Endothelial cell of umbilical vein (primary cell): Measurements from ENCODE around the gene YEATS4. TPM values are rescaled to one million over a fixed set of nuclear protein-coding genes. Genes with fewer than 3 reads are reported as not detected.

Experiments
- BruUV-seq: library from RNA; stranded (reverse); fragments of 400-500 nt; replicated peaks from 2 replicates; lab custom pipeline; 2021; lab: Mats Ljungman, UMichigan
- CTCF ChIA-PET: fragments of 300-600, 350-600 bp; sonication (Branson Sonifier 250); formaldehyde crosslinking; loops from one replicate; lab custom pipeline; 2021; ENCODE audit warnings: antibody characterized with exemption, inconsistent platforms; lab: Charles Lee
- POLR2A ChIA-PET: fragments of 300-600, 350-600 bp; sonication (Branson Sonifier 250); formaldehyde crosslinking; loops from one replicate; lab custom pipeline; 2021; ENCODE audit warnings: antibody characterized with exemption, inconsistent platforms; lab: Charles Lee
- DNase-seq: peaks from one replicate; pipeline ENCODE4 v3.0.0-alpha.2; 2011; ENCODE audit warnings: low read depth, low spot score
- FAIRE-seq: peaks from 2 replicates; lab custom pipeline; 2011; peaks lifted over from hg19 to GRCh38; lab: Jason Lieb, UNC
- H2AFZ ChIP-seq: 2 replicates; pipeline ENCODE4 v1.6.0; 2012; ENCODE audit warnings: low read depth, low read length, control low read depth, inconsistent platforms
- H3K27ac ChIP-seq: 2 replicates; pipeline ENCODE4 v1.5.1; 2011; ENCODE audit warnings: low read depth, mild to moderate bottlenecking, control low read depth, low read length, moderate library complexity; ENCODE audit not compliant: insufficient read depth
- H3K27me3 ChIP-seq, 2 experiments: 2 replicates each; pipeline versions ENCODE4 v1.6.0 to v1.6.1; 2011; ENCODE audit warnings: low read length in 2 of 2, mixed read lengths in 1 of 2; ENCODE audit not compliant: control insufficient read depth in 2 of 2, insufficient read depth in 2 of 2
- H3K36me3 ChIP-seq, 2 experiments: 2 replicates in 1 of 2; 3 replicates in 1 of 2; pipeline ENCODE4 v1.5.1; 2011; ENCODE audit warnings: low read length in 2 of 2, mild to moderate bottlenecking in 1 of 2, moderate library complexity in 1 of 2; ENCODE audit not compliant: control insufficient read depth in 2 of 2, insufficient read depth in 2 of 2; ENCODE audit errors: extremely low read depth in 1 of 2
- H3K4me1 ChIP-seq: 3 replicates; pipeline ENCODE4 v1.5.1; 2011; ENCODE audit warnings: mild to moderate bottlenecking, low read length; ENCODE audit not compliant: control insufficient read depth, insufficient read depth; ENCODE audit errors: extremely low read depth
- H3K4me2 ChIP-seq: 2 replicates; pipeline ENCODE4 v1.6.1; 2011; ENCODE audit warnings: low read length, control low read depth, mixed read lengths; ENCODE audit not compliant: insufficient read depth
- H3K4me3 ChIP-seq, 3 experiments: fragments of 200-600 bp in 1 of 3; sonication (generic), shearing (Covaris generic) in 1 of 3; replicated peaks in 1 of 3; 2 replicates each; pipeline ENCODE4 v1.5.1; 2011 to 2016; ENCODE audit warnings: control low read depth in 3 of 3, low read length in 3 of 3, mild to moderate bottlenecking in 2 of 3, inconsistent platforms in 1 of 3, low read depth in 1 of 3, moderate library complexity in 1 of 3; ENCODE audit not compliant: insufficient read depth in 1 of 3
- H3K79me2 ChIP-seq: 2 replicates; pipeline ENCODE4 v1.6.0; 2012; ENCODE audit warnings: low read length, inconsistent platforms; ENCODE audit not compliant: control insufficient read depth, insufficient read depth
- H3K9ac ChIP-seq: replicated peaks from 2 replicates; pipeline ENCODE3; 2011; ENCODE audit warnings: low read length, control low read depth; ENCODE audit not compliant: insufficient read depth; ENCODE audit errors: extremely low read depth
- H3K9me1 ChIP-seq: replicated peaks from 3 replicates; pipeline ENCODE4 v1.6.0; 2011; ENCODE audit warnings: mild to moderate bottlenecking, low read length; ENCODE audit not compliant: control insufficient read depth, insufficient read depth; ENCODE audit errors: extremely low read depth
- H3K9me3 ChIP-seq: replicated peaks from 2 replicates; pipeline ENCODE4 v1.5.1; 2012; ENCODE audit warnings: low read length, inconsistent platforms; ENCODE audit not compliant: control insufficient read depth, insufficient read depth
- H4K20me1 ChIP-seq: replicated peaks from 2 replicates; pipeline ENCODE3; 2011; ENCODE audit warnings: mild to moderate bottlenecking, low read length; ENCODE audit not compliant: control insufficient read depth, insufficient read depth; ENCODE audit errors: extremely low read depth
- CTCF ChIP-seq, 2 donors: IDR thresholded peaks; 1 replicate in 1 of 2; 2 replicates in 1 of 2; pipeline ENCODE4 v1.5.1; 2011; ENCODE audit warnings: low read length in 2 of 2, mild to moderate bottlenecking in 2 of 2, moderate library complexity in 2 of 2, control low read depth in 1 of 2, inconsistent platforms in 1 of 2, low read depth in 1 of 2; ENCODE audit not compliant: insufficient read depth in 1 of 2; ENCODE audit errors: extremely low read depth in 1 of 2
- EZH2 ChIP-seq: IDR thresholded peaks from 2 replicates; pipeline ENCODE4 v1.6.1; 2012; ENCODE audit warnings: borderline replicate concordance, low read depth, mild to moderate bottlenecking, moderate library complexity, low read length, inconsistent platforms; ENCODE audit not compliant: severe bottlenecking
- FOS ChIP-seq: IDR thresholded peaks from 2 replicates; pipeline ENCODE4 v1.6.1; 2011; ENCODE audit warnings: mild to moderate bottlenecking, low read length, moderate library complexity, borderline replicate concordance; ENCODE audit not compliant: insufficient read depth
- GATA2 ChIP-seq: IDR thresholded peaks from 2 replicates; pipeline ENCODE4 v1.7.0; 2011; ENCODE audit warnings: low read depth, mild to moderate bottlenecking, moderate library complexity, mixed read lengths, low read length; ENCODE audit not compliant: insufficient read length, insufficient read depth
- JUN ChIP-seq: IDR thresholded peaks from 2 replicates; pipeline ENCODE4 v1.6.1; 2011; ENCODE audit warnings: borderline replicate concordance, low read depth; ENCODE audit not compliant: insufficient read length, insufficient read depth
- MAX ChIP-seq: IDR thresholded peaks from 2 replicates; pipeline ENCODE4 v1.6.1; 2011; ENCODE audit not compliant: insufficient read depth, insufficient read length
- MYC ChIP-seq: IDR thresholded peaks from one replicate; pipeline ENCODE4 v1.6.1; 2011; ENCODE audit warnings: mild to moderate bottlenecking, low read depth, low read length
- POLR2A ChIP-seq: IDR thresholded peaks from 2 replicates; pipeline ENCODE4 v1.6.1; 2012; ENCODE audit warnings: low read depth, mild to moderate bottlenecking, control low read depth, low read length
- POLR2AphosphoS5 ChIP-seq: IDR thresholded peaks from 2 replicates; pipeline ENCODE4 v1.6.1; 2012; ENCODE audit warnings: low read depth, mild to moderate bottlenecking, control low read depth, low read length, moderate library complexity; ENCODE audit not compliant: insufficient read depth
- dilution Hi-C: fragments of 300-500 bp; cut with MboI; formaldehyde crosslinking; loops from one replicate; pipeline ENCODE4 v1.15.0; 2019; ENCODE audit warnings: low sequenced_read_pairs; ENCODE audit not compliant: extremely low pct_ligation_motif_present
- intact Hi-C: fragments of 100-400 bp; cut with micrococcal nuclease; formaldehyde crosslinking; loops from one replicate; pipeline ENCODE4 v1.10.0; 2022
- polyA plus RNA-seq, 4 experiments: library from polyadenylated mRNA; depleted of rRNA in 3 of 4; stranded (reverse) in 3 of 4; unstranded in 1 of 4; fragments of >200 nt; gene quantifications; 2 replicates each; pipeline versions ENCODE4 v1.2.1 to v1.2.3, GENCODE V29; 2011 to 2012; ENCODE audit warnings: missing spikeins in 1 of 4
- total RNA-seq: library from RNA; stranded (reverse); gene quantifications from 2 replicates; pipeline ENCODE4 v1.2.3, GENCODE V29; 2021

YEATS4 gene
- total and polyA plus RNA-seq, 2 donors (not counting 3 experiments of a cell fraction or from before 2014, with no cell fraction given): 13.6 to 16.7 TPM

- no peak overlapping the region for H3K4me3 ChIP-seq
- no peaks in the 10 kb centered on the region for H3K9me3 ChIP-seq
- H3K9ac ChIP-seq: no peak overlapping the region
- H3K36me3 ChIP-seq: no peaks in the 10 kb centered on the region
- ChIA-PET CTCF (interaction anchor here (1.6 kb wide), 1 partner anchor 288 kb away, joined by 5 read pairs; no protein-coding TSS in a partner anchor), POLR2A (no interaction called here)
- H3K9me1 ChIP-seq: no peaks in the 10 kb centered on the region
- peaks cover 0 to 5% of the 10 kb centered on the region in 2 experiments for H3K27me3 ChIP-seq
- H3K79me2 ChIP-seq: no peaks in the 10 kb centered on the region
- H4K20me1 ChIP-seq: no peaks in the 10 kb centered on the region
- H3K27ac ChIP-seq: no peak overlapping the region
- no peak overlapping the region for H2AFZ ChIP-seq
- FAIRE-seq: no peak
- no peaks in the 10 kb centered on the region for H3K4me1 ChIP-seq
- BruUV-seq: no TSS peak
- DNase-seq: no peak
- intact Hi-C loops: no loop called here
- no peak overlapping the region for H3K4me2 ChIP-seq
- TF ChIP-seq EZH2: no peak
- TF ChIP-seq MYC: no peak
- no peak for TF ChIP-seq FOS
- no peak for TF ChIP-seq JUN
- TF ChIP-seq POLR2AphosphoS5: no peak
- TF ChIP-seq MAX: no peak
- no peak for TF ChIP-seq CTCF (IDR thresholded peaks at IDR 0.05; ENCODE audit: extremely low read depth in 1 of 2, insufficient read depth in 1 of 2, low read depth in 1 of 2, low read length in 2 of 2)
- no peak for TF ChIP-seq GATA2
- TF ChIP-seq POLR2A: no peak
- dilution Hi-C loops: no loop called here
These were observed 7.9 kb upstream of the YEATS4 start for GRCh38 chr12:69351462-69352236.
